Esophagus squamous epithelium (tissue), 5 donors: Measurements from ENCODE around the gene TRAPPC10. TPM values are rescaled to one million over a fixed set of nuclear protein-coding genes. Genes with fewer than 3 reads are reported as not detected.

ENCODE experiments used
- DNase-seq: peaks from one replicate; lab custom pipeline; 2025; lab: John Stamatoyannopoulos, UW
- H3K27ac ChIP-seq, 4 donors: fragments of 200-600 bp; sonication (generic); one replicate each; pipeline ENCODE4 v1.5.1; 2016 to 2019; ENCODE audit warnings: mild to moderate bottlenecking in 1 of 4
- H3K27me3 ChIP-seq, 4 donors: fragments of 200-600 bp; sonication (generic); 1 replicate in 3 of 4; 2 replicates in 1 of 4; pipeline versions ENCODE4 v1.5.1 to v1.6.0; 2017 to 2021; ENCODE audit warnings: antibody characterized with exemption in 1 of 4
- H3K36me3 ChIP-seq, 3 donors: fragments of 200-600 bp; sonication (generic); one replicate each; pipeline ENCODE4 v1.5.1; 2016 to 2019
- H3K4me1 ChIP-seq, 3 donors: fragments of 200-600 bp; sonication (generic); one replicate each; pipeline ENCODE4 v1.5.1; 2017 to 2019
- H3K4me3 ChIP-seq, 4 donors: fragments of 200-600 bp; sonication (generic); 1 replicate in 3 of 4; 2 replicates in 1 of 4; pipeline ENCODE4 v1.5.1; 2016 to 2019; ENCODE audit warnings: mild to moderate bottlenecking in 2 of 4, moderate library complexity in 1 of 4
- H3K9me3 ChIP-seq, 3 donors: fragments of 200-600 bp; sonication (generic); one replicate each; pipeline ENCODE4 v1.5.1; 2016 to 2019
- POLR2A ChIP-seq, 4 donors: fragments of 450-650 bp; IDR thresholded peaks; one replicate each; pipeline ENCODE4 v1.6.1; 2017; ENCODE audit warnings: antibody characterized with exemption in 4 of 4, mild to moderate bottlenecking in 4 of 4, moderate library complexity in 3 of 4
- WGBS, 2 donors: methylation state at CpG; one replicate each; pipeline ENCODE4 v1.1.5; 2018; 5-methylcytosine and 5-hydroxymethylcytosine counted together
- intact Hi-C: fragments of 100-400 bp; cut with DNase I; formaldehyde crosslinking; loops from one replicate; pipeline ENCODE4 v1.15.0; 2022
- total RNA-seq, 4 donors: library from RNA; depleted of rRNA; stranded (reverse); fragments of >200 nt; gene quantifications; one replicate each; pipeline ENCODE4 v1.1.0, GENCODE V29; 2016
- TF ChIP-seq, protein P1 (sequence below), 6 experiments: fragments of 450-650 bp in 4 of 6; fragments of 200-600 bp in 2 of 6; sonication (generic) in 2 of 6; IDR thresholded peaks; one replicate each; pipeline ENCODE4 v1.5.1; 2016 to 2019; ENCODE audit warnings: antibody characterized with exemption in 6 of 6, mild to moderate bottlenecking in 4 of 6, moderate library complexity in 4 of 6
- donor health status: DM: yes; HTN: yes; CAD: no.

The TRAPPC10 gene
- total RNA-seq, 4 donors from 2014 or later, result 16.8 to 26.6 (median 20.7) TPM

DNA sequence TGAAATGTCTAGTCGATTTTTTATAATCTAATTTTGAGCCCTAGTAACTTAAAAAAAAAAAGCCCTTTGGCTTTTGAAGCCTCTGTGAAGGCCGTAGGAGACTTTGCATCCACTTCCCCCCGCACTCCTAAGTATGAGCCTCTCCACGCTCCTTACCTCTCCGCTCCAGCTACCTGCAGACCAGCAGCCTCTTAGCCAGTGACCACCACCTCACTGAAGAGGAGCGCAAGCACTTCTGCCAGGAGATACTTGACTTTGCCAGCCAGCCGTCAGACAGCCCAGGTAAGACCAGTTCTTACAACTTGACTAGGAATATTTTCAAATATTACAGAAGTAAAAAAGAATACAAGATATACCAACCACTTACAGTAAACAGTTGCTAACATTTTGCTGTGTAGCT is 67.7 kb downstream of the TRAPPC10 start:
- intact Hi-C loops, result no loop called here
- Histone ChIP-seq H3K4me1 (peaks cover 0 to 26% (median 15%) of the 10 kb centered on the region in 3 donors), H3K27ac (no peak overlapping the region), H3K27me3 (no peaks in the 10 kb centered on the region), H3K9me3 (no peaks in the 10 kb centered on the region), H3K4me3 (no peak overlapping the region), H3K36me3 (peaks cover 0 to 100% (median 47%) of the 10 kb centered on the region in 3 donors)
- TF ChIP-seq, protein P1, sequence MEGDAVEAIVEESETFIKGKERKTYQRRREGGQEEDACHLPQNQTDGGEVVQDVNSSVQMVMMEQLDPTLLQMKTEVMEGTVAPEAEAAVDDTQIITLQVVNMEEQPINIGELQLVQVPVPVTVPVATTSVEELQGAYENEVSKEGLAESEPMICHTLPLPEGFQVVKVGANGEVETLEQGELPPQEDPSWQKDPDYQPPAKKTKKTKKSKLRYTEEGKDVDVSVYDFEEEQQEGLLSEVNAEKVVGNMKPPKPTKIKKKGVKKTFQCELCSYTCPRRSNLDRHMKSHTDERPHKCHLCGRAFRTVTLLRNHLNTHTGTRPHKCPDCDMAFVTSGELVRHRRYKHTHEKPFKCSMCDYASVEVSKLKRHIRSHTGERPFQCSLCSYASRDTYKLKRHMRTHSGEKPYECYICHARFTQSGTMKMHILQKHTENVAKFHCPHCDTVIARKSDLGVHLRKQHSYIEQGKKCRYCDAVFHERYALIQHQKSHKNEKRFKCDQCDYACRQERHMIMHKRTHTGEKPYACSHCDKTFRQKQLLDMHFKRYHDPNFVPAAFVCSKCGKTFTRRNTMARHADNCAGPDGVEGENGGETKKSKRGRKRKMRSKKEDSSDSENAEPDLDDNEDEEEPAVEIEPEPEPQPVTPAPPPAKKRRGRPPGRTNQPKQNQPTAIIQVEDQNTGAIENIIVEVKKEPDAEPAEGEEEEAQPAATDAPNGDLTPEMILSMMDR (IDR thresholded peaks at IDR 0.05), result no peak
- no peak for TF ChIP-seq POLR2A (IDR thresholded peaks at IDR 0.05)
- WGBS, 2 donors, result 84 to 86% methylated on average over 7 of the region's 7 CpGs
- DNase-seq, result no peak

DNA sequence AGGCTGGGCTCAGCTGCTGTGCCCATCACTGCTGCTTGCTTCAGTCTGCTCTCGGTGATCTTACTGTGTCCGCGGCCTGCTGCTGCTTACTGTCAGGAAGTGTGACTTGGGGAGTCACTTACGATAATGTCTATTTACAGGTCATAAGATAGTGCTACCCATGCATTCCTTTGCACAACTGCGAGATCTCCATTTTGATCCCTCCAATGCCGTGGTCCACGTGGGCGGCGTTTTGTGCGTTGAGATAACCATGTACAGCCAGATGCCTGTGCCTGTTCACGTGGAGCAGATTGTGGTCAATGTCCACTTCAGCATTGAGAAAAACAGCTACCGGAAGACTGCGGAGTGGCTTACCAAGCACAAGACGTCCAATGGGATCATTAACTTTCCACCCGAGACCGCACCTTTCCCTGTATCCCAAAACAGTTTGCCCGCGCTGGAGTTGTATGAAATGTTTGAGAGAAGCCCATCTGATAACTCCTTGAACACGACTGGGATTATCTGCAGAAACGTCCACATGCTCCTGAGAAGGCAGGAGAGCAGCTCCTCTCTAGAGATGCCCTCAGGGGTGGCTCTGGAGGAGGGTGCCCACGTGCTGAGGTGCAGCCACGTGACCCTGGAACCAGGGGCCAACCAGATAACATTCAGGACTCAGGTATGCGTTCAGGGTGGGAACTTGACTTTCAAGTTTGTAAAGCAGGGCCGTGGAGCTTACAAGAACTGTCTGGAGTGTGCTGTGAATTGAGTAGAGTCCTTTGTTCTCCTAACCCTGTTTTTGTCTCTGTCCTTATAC is 70.7 kb downstream of the TRAPPC10 start:
- H3K4me1 ChIP-seq, result peaks cover 0 to 47% (median 15%) of the 10 kb centered on the region in 3 donors
- no peak for DNase-seq

DNA sequence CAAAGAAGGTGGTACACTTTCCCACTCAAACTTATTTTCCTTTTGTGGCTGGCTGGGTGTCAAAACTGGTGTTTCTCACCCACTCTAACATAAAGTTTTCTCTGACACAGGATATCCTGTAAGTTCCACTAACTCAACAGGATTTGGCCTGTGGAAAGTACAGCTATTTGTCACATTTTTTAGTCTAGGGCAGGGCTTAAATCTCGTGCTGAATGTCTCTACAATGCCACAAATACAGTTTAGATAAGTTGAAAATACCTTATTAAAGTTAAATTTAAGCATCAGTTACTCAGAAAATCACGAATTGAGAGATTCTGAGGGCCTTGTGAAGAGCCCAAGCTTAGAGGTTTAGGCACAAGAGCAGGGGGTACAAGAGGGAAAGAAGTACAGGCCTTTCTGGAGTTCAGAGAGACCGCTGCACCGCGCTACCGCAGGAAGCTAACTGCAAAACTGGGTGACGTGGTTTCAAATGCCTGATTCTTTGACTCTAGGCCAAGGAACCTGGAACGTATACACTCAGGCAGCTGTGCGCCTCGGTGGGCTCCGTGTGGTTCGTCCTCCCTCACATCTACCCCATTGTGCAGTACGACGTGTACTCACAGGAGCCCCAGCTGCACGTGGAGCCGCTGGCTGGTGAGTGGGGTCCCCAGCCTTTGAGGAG is 71.7 kb downstream of the TRAPPC10 start:
- no peak for DNase-seq
- H3K36me3 ChIP-seq, result peaks cover 12 to 100% (median 32%) of the 10 kb centered on the region in 3 donors
- H3K4me1 ChIP-seq, result peaks cover 0 to 49% (median 15%) of the 10 kb centered on the region in 3 donors
- no peak overlapping the region for H3K4me3 ChIP-seq
- no peaks in the 10 kb centered on the region for H3K9me3 ChIP-seq
- intact Hi-C loops, result no loop called here
- peak in 1 of 4 donors; percentile 15 for TF ChIP-seq POLR2A (IDR thresholded peaks at IDR 0.05)
- TF ChIP-seq, protein P1 (IDR thresholded peaks at IDR 0.05), result no peak
- H3K27me3 ChIP-seq, result no peaks in the 10 kb centered on the region
- 66 to 84% methylated on average over 9 to 16 of the region's 16 CpGs for WGBS, 2 donors
- peak overlapping the region; percentile 46 to 81 (median 68) for H3K27ac ChIP-seq

More for the DNA sequence above, 70.7 kb downstream of the TRAPPC10 start:
- Histone ChIP-seq H3K27ac (peak overlapping the region in 3 of 4 donors; percentile 59 to 81 (median 78)), H3K27me3 (no peaks in the 10 kb centered on the region), H3K36me3 (peaks cover 10 to 100% (median 28%) of the 10 kb centered on the region in 3 donors), H3K4me3 (no peak overlapping the region), H3K9me3 (no peaks in the 10 kb centered on the region)
- WGBS, 2 donors, result 79 to 81% methylated on average over 23 of the region's 24 CpGs
- intact Hi-C loops, result no loop called here
- TF ChIP-seq, protein P1 (IDR thresholded peaks at IDR 0.05), result no peak
- no peak for TF ChIP-seq POLR2A (IDR thresholded peaks at IDR 0.05)

DNA sequence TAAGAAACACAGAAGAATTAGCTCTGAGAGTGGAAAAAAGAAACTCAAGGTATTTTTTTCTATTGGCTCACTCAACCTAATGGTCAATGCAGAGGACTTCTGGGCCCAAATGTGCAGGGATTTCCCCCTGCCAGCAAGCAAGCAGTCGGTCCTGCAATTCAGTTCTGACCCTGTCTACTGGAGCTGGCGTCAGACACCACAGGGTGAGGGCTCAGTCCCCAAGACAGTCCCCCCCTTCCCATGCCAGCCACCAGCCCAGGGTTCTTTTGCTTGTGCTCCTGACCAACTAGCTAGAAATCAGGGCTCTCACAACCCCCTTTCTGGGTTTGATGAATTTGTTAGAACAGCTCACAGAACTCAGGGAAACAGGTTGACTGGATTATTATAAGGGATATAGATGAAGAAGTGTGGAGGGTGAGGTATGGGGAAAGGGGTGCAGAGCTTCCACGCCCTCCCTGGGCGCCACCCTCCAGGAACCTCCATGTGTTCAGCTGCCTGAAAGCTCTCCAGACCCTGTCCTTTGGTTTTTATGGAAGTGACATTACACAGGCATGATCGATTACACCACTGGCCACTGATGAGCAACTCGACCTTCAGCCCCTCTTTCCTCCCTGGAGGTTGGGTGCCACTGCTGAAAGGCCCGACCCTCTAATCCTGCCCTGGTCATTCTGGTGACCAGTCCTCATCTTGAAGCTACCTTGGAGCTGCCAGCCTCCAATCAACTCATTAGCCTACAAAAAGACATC is 72.6 kb downstream of the TRAPPC10 start:
- Histone ChIP-seq H3K4me3 (no peak overlapping the region), H3K9me3 (no peaks in the 10 kb centered on the region), H3K4me1 (peaks cover 0 to 54% (median 15%) of the 10 kb centered on the region in 3 donors), H3K27me3 (no peaks in the 10 kb centered on the region), H3K27ac (peak overlapping the region; percentile 46 to 81 (median 68)), H3K36me3 (peaks cover 12 to 100% (median 34%) of the 10 kb centered on the region in 3 donors)
- DNase-seq, result no peak
- intact Hi-C loops, result no loop called here
- TF ChIP-seq POLR2A (IDR thresholded peaks at IDR 0.05), result no peak
- TF ChIP-seq, protein P1 (IDR thresholded peaks at IDR 0.05), result no peak
- 78 to 89% methylated on average over 5 to 7 of the region's 7 CpGs for WGBS, 2 donors
